GM19239 (cell line): ENCODE measurements around the gene RHOH.
"Not testable (repeated sequence)": the region's sequence is repeated elsewhere in the genome, so short reads cannot be mapped to it uniquely, and the experiment has no call there.

Source experiments
- DNase-seq: peaks from one replicate; pipeline ENCODE4 v3.0.0; 2011; ENCODE audit warnings: low spot score; ENCODE audit not compliant: insufficient read length
- FAIRE-seq: peaks from 2 replicates; lab custom pipeline; 2011; peaks lifted over from hg19 to GRCh38; lab: Jason Lieb, UNC

Gene RHOH

GRCh38 chr4:40196724-40197281 is at the start of gene RHOH:
Gene RHOH, plus strand, starts transcription at chr4:40197031. Its CDS starts 46,356 bp downstream, at chr4:40243387.
- no peak for DNase-seq
- FAIRE-seq: peak; percentile 99

- not testable (repeated sequence) for DNase-seq, FAIRE-seq
Measured at GRCh38 chr4:40147490-40147889, 49.3 kb upstream of the RHOH start.

- FAIRE-seq (peak; percentile 99), DNase-seq (peak; percentile 64)
Measured at GRCh38 chr4:40149960-40150385, 46.9 kb upstream of the RHOH start.

- FAIRE-seq (peak; percentile 54), DNase-seq (no peak)
Measured at GRCh38 chr4:40150932-40151331, 45.9 kb upstream of the RHOH start.

- DNase-seq (no peak), FAIRE-seq (peak; percentile 76)
Measured at GRCh38 chr4:40152637-40153036, 44.2 kb upstream of the RHOH start.

- DNase-seq (no peak), FAIRE-seq (peak; percentile 47)
Measured at GRCh38 chr4:40157436-40157835, 39.4 kb upstream of the RHOH start.

GRCh38 chr4:40160258-40160657 is 36.6 kb upstream of the RHOH start:
- DNase-seq (no peak), FAIRE-seq (no peak)

GRCh38 chr4:40164459-40164858 is 32.4 kb upstream of the RHOH start:
- FAIRE-seq (no peak), DNase-seq (no peak)

GRCh38 chr4:40165916-40166315 is 30.9 kb upstream of the RHOH start:
- FAIRE-seq: no peak

GRCh38 chr4:40168070-40168469 is 28.8 kb upstream of the RHOH start:
- FAIRE-seq (no peak), DNase-seq (no peak)

More at GRCh38 chr4:40165916-40166315, 30.9 kb upstream of the RHOH start:
- DNase-seq: no peak

GRCh38 chr4:40170588-40170987 is 26.2 kb upstream of the RHOH start:
- FAIRE-seq (peak; percentile 97), DNase-seq (no peak)

- no peak for DNase-seq
- peak; percentile 94 for FAIRE-seq
Measured at GRCh38 chr4:40173470-40173875, 23.4 kb upstream of the RHOH start.

GRCh38 chr4:40176602-40177001 is 20.2 kb upstream of the RHOH start:
- FAIRE-seq: no peak
- no peak for DNase-seq

GRCh38 chr4:40177591-40177990 is 19.2 kb upstream of the RHOH start:
- FAIRE-seq (no peak), DNase-seq (no peak)

- FAIRE-seq (no peak), DNase-seq (no peak)
Measured at GRCh38 chr4:40178672-40179071, 18.2 kb upstream of the RHOH start.

- FAIRE-seq: no peak
Measured at GRCh38 chr4:40179360-40179759, 17.5 kb upstream of the RHOH start.

GRCh38 chr4:40180356-40180755 is 16.5 kb upstream of the RHOH start:
- FAIRE-seq: no peak
- DNase-seq: no peak

More at GRCh38 chr4:40179360-40179759, 17.5 kb upstream of the RHOH start:
- DNase-seq: no peak

GRCh38 chr4:40182001-40182400 is 14.8 kb upstream of the RHOH start:
- peak; percentile 84 for FAIRE-seq

GRCh38 chr4:40182954-40183353 is 13.9 kb upstream of the RHOH start:
- DNase-seq: no peak
- FAIRE-seq: no peak

More at GRCh38 chr4:40182001-40182400, 14.8 kb upstream of the RHOH start:
- no peak for DNase-seq

GRCh38 chr4:40183615-40184411 is 13.0 kb upstream of the RHOH start:
- no peak for DNase-seq
- FAIRE-seq: peak; percentile 90

- peak; percentile 90 for FAIRE-seq
Measured at GRCh38 chr4:40185830-40186664, 10.8 kb upstream of the RHOH start.

More at GRCh38 chr4:40185830-40186664, 10.8 kb upstream of the RHOH start:
- DNase-seq: no peak
